ENCODE results near the gene BAHCC1.

BAHCC1 gene

DNA sequence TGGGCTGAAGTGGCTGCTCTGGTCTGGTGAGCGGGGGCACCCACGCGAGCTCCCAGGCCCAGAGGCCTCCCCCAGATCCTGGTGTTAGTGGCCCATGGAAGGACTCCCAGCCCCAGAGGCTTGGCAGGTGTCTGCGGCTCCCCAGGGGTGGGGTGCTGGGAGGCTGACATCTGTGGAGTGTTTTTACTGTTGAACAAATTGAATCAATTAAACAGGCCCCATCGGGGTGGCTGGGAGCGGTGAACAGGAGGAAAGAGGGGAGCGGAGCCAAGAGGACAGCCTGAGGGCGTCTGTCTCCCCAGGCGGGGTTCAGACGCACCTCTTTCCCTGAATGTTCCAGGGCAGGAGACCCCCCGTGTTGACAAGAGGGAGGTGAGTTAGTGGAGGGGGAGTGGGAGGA, 87.4 kb downstream of the BAHCC1 start:
- no peak for FAIRE-seq

DNA sequence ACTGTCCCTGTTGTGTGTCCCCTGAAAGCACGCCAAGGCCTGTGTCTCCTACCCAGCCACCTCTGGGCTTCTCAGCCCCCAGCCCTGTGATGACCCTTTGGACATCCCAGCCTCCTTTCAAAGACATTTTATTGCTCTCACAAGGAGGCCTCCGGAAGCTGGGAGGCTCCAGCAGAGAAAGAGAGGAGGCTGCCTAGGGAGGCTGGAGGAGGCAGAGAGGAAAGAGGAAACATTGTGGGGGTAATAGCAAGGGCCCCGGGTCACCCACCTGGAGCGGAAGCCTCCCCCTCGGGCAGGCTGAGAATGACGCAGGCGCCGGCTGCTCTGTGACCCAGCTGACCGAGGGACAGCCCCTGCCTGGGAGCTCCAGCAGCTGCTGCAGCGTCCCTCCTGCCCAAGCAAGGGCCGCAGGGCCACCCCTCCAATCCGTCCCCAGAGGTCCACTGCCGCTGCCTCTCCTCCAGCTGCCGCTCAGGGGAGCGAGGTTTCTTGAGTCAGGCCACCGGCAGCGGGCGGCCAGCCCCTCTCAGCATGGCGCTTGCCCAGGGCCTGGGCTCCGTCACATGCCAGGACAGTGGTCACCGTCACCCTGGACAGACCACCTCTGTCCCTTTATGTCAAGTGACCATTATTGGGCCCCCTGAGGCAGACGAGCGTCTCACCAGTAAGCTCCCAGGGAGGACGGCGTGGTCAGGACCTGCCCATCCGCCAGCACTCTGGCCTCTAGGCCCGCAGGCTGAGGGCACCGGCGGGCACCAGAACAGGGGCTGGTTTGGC, 88.0 kb downstream of the BAHCC1 start:
- no peak for FAIRE-seq

DNA sequence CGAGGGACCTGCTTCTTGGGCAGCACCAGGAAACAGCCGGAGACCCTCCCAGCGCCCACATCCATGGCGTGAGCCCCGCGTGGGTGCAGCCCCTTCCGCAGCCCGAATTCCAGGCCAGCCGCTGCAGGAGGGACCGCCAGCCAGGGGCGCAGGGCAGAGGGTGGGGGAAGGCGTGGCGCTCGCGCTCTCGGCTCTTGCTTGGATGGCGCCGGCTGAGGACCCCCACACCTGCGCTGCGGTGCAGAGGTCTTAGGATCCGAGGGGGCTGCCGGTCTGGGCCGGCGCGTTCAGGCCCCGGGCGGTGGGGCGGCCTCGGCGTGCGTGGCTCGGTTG, 88.6 kb downstream of the BAHCC1 start:
- no peak for FAIRE-seq

DNA sequence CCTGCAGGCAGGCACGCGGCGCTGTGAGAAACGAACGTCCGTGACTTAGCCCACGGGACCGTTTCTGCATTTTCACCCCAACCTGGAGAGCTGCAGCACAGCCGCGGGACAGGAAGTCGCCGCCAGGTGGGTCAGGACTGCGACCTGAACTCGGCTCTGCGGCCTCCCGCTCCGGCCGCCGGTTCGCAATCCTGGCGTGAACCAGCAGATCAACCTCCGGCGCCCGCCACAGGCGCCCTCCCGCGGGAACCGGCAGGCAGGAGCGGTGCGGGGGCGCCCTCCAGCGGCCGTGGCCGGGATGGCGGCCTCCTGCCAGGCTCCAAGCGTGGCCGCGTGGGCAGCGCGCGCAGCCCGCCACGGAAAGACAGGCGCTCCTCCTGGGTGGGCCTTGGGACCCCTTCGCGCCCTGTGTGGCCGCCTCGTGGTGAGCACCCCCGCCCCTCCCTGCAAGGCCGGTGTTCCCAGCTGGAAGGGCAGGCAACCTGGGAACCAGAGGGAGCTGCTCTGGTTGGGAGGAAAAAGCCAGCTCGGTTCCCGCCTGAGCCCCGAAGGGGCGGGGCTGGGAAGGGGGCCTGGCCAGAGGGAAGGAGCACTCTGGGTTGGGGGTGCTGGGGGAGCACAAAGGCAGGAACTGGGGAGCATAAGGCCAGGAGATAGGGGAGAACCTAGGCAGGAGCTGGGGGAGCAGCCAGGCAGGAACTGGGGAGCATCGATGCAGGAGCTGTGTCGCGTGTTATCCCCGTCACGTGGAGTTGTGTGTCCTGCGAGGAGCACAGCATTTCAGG, 89.1 kb downstream of the BAHCC1 start:
- FAIRE-seq, result no peak

DNA sequence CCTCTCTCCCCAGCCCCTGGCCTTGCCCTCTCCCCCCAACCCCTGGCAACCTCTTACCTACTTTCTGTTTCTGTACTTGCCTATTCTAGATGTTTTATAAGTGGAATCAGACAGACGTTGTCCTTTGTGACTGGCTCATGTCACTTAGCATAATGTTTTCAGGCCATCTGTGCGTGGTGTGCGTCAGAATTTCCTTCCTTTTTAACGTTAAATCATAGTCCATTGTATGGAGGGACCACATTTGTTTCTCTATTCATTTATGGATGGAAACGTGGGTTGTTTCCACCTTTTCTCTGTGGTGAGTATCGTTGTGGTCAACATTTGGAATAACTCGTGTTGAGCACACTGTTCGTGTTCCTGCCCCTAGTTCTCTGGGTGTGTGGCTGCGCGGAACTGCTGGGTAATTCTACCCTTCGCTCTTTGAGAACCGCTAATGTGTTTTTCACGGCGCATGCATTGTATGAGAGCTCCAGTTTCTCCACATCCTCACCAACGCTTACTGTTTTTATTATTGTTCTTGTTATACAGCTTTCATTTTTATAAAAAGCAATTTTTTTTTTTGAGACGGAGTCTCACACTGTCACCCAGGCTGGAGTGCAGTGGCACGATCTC, 91.0 kb downstream of the BAHCC1 start:
- FAIRE-seq, result no peak

DNA sequence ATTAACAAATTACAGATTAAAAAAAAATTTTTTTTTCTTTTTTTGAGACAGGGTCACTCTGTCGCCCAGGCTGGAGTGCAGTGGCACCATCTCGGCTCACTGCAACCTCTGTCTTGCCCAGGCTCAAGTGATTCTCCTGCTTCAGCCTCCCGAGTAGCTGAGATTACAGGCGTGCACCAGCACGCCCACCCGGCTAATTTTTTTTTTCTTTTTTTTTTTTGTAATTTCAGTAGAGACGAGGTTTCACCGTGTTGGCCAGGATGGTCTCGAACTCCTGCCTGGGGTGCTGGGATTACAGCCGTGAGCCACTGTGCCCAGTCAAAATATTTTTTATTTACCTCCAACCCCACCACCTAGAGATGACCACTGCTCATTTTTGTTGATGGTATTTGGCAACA, 91.8 kb downstream of the BAHCC1 start:
- FAIRE-seq, result no peak

DNA sequence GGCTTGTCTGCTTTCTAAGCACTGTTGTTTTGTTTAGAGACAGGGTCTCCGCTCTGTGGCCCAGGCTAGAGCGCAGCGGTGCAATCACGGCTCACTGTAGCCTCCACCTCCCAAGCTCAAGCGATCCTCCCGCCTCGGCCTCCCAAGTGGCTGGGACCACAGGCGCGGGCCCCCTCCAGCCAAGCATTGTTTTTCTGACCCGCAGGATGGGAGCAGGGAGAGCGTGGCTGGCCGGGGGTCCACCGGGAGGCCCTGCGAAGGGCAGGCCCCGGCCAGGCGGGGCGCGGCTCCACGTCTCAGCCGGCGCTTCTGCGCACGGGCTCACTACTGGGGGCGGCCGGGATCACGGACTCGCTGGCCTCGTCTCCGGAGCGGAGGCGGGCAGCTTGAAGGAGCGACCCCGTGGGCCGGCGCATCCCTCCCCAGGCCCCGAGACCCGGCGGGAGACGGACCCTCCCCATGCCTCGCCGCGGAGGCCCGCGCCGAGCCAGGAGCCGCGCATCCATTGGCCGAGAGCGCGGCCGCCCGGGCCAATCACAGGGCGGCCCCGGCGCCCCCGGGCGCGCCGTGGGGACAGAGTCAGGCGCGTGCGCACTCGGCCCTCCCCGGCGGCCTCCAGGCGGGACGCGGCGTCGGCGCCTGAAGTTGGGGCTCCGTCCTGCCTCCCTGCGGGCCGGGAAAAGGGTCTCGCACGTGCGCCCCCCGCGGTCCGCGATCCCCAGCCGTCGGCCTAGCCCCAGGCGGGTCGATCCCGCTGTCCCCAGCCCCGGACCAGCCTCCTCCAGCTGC, 92.4 kb downstream of the BAHCC1 start:
- no peak for FAIRE-seq

DNA sequence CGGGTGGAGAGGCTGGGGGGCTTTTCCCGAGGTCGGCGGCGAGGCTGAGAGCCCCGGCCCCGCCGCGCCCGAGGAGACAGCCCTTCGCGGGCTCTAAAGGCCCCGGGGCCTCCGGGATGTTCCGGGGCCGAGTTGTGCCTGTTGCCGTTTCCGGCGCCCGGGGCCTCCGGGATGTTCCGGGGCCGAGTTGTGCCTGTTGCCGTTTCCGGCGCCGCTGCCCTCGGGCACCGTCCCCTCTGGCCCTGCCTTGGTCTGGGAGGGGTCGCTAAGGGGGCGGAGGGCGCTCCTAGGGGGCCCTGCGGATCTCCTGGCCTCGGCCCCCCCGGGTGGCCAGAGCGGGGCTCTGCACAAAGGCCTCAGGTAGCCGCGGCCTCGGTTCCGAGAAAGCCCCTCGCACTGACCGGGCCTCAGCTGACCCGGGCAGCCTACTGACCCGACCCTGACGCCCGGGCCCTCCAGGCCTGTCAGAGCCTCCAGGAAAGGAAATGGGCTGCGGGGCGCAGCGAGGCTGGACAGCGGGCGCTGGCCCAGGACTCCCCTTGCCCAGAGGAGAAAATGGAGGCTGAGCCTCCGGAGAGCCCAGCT, 93.1 kb downstream of the BAHCC1 start:
- no peak for FAIRE-seq

DNA sequence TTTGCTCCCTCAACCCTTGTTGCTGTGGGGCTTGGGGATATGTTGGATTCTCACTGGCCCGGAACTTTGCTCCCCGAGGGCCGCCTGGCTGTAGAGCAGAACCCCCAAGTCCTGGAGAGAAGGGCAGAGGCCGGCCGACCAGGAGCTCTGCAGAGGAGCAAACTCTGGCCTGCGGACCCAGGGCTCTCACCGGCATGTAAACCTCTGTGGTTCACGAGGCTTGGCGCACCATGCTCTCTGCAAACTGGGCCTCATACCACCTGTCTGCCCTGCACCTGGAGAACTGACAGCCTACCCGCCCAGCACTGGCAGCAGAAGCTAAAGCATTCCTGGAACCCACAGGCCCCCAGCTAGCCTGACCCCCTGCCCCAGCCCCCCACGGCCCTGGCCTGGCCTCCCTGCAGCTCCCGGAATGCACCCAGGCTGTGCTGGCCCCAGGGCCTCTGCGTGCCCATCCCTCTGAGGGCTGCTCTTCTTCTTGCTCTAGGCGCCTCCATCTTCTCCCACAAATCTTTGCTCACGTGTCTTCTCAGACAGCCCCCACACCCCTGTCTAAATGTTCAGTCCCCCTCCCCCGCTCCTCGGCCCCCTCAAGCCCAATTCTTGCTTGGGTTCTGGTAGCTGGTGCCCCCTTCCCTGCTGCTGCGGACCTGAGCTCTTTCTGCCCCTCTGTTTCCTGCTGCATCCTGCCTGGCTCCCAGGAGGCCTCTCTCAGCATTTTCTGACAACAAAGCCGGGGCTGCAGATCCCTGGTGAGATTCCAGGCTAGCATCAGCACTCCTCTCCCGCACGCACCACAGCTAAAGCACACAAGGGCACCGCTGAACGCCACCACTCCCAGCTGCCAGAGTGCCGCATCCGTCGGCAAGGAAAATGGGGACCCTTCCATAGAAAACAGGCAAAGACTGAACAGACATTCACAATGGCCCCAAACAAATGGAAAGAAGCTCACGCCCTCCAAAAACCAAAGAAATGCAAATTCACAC, 94.0 kb downstream of the BAHCC1 start:
- FAIRE-seq, result no peak

DNA sequence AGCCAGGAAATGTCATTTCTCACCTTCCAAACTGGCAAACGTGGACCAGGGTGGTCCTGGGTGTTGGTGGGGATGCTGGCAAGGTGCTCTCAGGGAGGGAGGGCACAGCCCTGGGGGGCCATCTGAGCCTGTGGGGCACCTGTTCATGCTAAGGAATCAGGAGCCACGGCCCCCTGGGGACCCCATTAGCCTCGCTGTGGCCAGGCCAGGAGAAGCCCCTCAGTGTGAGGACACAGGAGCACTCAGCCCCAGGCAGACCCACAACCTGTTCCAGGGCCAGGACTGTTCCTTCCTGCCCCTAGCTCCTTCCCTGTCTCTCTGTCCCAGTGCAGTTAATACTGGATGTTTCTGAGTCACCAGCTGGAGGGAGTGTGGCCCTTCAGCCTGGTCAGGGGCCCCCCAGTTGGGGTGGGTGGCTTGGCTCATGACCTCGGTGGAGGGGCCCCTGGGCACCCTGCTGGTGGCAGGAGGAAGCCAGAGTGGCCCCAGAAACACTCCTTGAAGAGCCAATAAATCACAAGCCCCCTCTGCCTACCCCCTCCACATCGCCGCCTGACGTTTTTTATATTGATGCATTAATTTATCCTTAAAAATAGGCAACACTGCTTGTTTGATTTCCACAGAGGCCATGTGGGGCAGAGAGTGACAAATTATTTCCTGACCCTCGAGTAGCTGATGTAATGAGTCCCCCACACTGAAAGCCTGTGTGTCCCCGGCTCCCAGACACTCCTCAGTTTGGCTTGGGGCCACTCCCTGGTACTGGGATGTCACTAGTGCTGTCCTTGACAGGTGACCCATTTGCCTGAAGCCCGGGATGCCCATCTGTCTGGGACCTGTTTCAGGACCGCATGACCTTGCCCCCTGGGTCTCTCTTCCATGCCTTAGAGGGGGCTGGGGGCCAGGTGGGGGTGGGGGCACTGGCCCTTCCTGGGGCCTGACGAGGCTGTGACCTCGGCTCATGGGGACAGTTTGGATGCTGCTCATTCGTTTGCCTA, 95.0 kb downstream of the BAHCC1 start:
- FAIRE-seq, result no peak

DNA sequence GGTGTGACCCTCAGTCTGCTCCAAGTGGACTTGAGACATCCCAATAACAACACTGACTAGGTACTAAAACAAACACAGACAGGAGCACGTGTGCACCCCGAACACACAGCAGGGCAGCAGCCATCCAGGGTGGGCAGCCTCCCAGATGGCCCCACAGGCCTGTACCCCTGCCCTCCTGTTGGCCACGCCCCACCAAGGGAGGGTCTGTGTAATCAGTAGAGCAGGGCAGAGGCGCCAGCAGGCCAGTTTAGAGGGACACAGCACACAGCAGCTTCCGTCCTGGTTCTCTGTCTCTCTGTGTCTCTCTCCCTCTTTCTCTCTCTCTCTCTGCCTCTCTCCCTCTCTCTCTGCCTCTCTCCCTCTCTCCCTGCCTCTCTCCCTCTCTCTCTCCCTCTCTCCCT, 95.9 kb downstream of the BAHCC1 start:
- no peak for FAIRE-seq

DNA sequence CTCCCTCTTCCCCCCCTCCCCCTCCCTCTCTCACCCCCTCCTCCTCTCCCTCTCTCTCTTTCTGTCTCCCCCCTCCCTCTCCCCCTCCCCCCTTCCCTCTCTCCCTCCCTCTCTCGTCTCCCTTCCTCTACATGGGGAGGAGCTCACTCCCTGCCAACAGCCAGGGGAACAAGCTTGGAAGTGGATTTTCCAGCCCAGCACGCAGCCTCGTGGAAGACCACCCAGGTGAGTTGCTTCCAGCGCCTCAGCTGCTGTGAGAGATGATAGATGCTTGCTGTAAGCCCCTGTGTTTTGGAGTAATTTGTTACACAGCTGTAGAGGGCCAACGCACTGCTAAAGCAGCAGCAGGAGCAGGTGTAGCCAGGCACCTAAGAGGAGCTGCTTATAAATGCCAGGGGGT, 96.5 kb downstream of the BAHCC1 start:
- no peak for FAIRE-seq

DNA sequence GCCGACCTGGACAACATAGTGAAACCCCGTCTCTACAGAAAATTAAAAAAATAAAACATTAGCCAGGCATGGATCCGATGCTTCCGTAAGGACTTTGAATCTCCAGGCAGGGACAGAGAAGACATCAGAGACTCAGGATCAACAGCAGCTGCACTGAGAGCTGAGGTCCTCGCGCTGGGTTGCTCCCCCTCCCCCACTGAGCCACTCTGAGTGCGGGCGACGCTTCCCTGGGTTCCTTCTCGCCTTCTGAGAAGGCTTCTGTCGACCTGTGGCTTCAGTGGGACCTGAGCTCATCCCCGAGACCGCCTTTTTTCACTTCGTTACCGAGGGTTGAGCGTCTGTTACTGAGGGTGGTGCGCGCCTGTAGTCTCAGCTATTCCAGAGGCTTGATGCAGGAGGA, 96.9 kb downstream of the BAHCC1 start:
- no peak for FAIRE-seq

DNA sequence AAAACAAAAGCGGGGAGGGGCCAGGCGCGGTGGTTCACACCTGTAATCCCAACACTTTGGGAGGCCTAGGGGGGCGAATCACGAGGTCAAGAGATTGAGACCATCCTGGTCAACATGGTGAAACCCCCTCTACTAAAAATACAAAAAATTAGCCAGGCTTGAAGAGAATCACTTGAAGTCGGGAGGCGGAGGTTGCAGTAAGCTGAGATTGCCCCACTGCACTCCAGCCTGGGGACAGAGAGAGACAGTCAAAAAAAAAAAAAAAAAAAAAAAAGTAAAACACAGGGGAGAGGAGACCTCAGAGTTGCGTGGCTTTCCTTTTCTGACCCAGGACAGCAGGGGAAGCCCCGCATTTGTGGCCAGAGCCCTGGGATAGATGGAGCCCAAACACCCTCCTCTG, 97.4 kb downstream of the BAHCC1 start:
- no peak for FAIRE-seq

DNA sequence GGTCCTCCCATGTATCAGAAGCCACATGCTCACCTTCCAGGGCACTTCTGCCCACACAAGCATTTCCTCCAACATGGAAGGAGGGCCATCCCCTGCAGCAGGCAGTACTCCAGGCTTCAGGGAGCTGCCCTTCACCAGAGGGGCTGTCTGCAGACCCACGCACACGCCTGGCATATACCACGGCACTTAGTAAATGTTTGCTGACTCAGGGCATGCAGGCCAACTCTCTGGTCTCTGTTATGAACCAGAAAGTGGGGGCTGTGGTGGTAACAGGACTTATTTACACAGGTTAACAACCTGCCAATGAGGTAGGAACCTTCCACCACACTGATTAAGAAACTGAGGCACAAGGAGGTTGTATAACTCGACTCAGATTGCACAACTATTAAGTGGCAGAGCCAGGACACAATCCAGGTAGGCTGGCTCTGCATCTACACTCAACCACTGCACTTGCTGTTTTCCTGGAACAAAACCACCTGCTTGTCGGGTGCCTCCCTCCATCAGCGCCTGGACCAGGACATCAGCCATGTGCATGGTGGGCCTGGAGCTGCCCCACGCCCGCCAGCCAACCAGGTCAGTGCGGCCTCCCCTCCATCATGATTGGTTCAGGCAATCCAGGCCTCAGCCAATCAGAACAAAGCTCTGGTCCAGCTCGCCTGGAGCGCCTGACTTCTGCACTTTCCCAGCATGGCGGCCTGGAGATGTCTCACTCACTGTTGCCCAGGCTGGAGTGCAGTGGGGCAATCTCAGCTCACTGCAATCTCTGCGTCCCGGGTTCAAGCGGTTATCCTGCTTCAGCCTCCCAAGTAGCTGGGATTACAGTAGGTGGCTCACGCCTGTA, 98.2 kb downstream of the BAHCC1 start:
- no peak for FAIRE-seq

DNA sequence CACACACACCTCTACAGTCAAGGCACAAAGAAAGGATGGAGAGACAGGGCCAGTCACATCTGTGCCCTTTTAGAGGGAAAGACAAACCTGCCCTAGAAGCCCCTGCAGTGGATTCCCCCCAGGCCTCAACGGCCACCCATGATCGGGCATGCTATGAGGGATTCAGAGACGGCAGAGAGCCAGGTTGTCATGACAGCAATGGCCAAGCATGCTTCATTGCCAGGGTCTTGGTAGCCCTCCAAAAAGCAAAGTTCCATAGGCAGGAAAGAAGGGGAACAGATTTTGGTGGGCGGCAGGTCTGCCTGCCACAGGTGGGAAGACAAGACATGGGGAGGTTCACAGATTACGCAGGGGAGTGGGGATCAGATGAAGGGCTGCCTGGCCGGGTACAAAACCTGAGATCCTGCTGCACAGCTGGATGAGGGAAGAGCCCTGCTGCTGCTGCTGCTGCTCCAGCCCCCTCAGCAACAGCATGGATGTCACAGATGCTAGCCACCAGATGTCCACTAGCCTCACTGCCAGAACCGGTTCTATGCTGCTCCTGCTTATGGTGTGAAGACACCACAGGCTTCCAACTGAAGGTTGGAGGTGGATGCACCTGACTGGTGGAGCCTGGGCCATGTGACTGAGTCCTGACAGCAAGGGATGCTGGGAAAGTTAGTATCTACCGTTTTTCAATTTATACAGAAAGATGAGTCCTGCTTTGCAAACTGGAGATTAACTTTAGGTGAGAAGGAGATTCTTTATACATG, 99.5 kb downstream of the BAHCC1 start:
- no peak for FAIRE-seq

DNA sequence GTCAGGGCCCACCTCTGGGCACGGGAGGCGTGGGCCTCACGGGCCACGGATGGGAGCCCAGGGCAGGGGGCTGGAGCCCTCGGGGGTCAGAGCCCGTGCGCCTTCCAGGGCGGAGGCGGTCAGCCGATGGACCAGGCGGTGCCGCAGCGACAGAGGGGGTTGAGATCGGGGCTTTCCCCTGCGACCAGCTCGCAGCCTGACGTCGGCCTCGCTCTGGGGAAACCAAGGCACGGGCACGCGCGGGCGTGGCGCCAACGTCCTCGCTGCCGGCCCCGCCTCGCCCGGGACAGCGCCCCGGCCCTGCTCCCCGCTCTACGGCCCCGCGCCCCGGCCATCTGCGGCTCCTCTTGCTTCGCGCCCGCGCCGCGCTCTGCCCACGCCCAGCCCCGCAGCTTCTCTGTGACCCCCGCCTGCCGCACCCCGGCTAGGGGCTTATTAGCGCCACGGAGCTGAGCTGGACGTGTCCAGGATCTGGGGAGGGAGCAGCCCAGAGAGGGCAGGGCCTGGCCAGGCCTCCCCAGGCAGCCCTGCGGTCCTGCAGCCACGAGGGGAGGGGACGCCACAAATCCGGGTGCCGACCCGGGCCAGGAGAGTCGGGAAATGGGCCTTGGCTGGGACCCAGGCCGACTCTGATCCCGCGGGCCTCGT, 103.8 kb downstream of the BAHCC1 start:
- no peak for FAIRE-seq

DNA sequence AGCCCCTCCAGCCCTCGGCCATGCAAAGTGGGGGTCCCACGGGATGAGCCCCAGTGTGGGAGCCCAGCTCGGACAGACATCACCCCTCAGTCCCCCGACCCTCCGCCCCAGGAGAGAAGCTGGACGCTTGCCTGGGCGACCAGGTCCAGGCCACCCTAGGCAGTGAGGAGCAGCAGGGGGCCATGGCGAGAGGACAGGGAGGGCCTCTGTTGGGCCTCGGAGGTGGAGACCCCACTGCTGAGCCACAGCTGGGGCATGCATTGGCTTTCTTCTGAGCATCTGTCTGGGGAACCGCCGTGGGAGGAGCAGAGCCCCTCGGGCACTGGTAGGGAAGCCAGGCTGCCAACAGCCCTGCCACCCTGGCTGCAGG, 104.3 kb downstream of the BAHCC1 start:
- no peak for FAIRE-seq

Measured in islet of Langerhans (tissue), 1 donor.